Measurements from ENCODE around the gene CNTNAP1. TPM values are rescaled to one million over a fixed set of nuclear protein-coding genes. Genes with fewer than 3 reads are reported as not detected.

CNTNAP1 gene
- polyA plus RNA-seq, 1 experiment: 90.6 TPM

DNA sequence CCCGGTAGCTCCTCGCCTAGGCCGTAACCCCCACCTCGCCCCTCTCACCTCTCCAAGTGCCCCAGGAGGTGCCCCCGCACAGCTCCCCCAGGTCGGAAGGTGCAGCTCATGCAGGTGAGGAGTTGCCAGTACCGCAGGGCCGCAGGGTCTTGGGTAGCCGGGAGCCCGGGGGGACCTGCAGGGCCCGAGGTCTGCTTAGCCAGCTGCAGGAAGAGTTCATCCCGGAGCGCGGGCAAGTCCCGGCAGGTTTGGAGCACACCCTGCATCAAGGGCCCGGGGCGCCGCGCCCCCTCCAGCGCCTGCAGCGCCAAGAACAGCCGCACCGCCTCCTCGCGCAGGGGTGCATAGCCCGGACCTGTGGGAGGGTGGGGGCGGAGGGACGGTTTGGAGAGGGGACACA, 10.3 kb upstream of the CNTNAP1 start:
- ChIA-PET POLR2A (no interaction called here), CTCF (interaction anchor here (1.2 to 1.8 kb wide), 2 partner anchors 8 to 94 kb away, joined by 3 to 11 read pairs; partner anchors contain the start of gene PSMC3IP)
- Histone ChIP-seq H3K27me3 (ENCODE audit: control insufficient read depth, insufficient read depth, low read length) (no peaks in the 10 kb centered on the region), H3K36me3 (ENCODE audit: control insufficient read depth, insufficient read depth, low read length) (peaks cover 33% of the 10 kb centered on the region), H3K4me3 (ENCODE audit: low read depth, low read length) (no peak overlapping the region)
- DNase-seq (ENCODE audit: low read depth): no peak
- TF ChIP-seq, protein P1, sequence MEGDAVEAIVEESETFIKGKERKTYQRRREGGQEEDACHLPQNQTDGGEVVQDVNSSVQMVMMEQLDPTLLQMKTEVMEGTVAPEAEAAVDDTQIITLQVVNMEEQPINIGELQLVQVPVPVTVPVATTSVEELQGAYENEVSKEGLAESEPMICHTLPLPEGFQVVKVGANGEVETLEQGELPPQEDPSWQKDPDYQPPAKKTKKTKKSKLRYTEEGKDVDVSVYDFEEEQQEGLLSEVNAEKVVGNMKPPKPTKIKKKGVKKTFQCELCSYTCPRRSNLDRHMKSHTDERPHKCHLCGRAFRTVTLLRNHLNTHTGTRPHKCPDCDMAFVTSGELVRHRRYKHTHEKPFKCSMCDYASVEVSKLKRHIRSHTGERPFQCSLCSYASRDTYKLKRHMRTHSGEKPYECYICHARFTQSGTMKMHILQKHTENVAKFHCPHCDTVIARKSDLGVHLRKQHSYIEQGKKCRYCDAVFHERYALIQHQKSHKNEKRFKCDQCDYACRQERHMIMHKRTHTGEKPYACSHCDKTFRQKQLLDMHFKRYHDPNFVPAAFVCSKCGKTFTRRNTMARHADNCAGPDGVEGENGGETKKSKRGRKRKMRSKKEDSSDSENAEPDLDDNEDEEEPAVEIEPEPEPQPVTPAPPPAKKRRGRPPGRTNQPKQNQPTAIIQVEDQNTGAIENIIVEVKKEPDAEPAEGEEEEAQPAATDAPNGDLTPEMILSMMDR (IDR thresholded peaks at IDR 0.05; ENCODE audit: insufficient read depth, low read depth, low read length): no peak

DNA sequence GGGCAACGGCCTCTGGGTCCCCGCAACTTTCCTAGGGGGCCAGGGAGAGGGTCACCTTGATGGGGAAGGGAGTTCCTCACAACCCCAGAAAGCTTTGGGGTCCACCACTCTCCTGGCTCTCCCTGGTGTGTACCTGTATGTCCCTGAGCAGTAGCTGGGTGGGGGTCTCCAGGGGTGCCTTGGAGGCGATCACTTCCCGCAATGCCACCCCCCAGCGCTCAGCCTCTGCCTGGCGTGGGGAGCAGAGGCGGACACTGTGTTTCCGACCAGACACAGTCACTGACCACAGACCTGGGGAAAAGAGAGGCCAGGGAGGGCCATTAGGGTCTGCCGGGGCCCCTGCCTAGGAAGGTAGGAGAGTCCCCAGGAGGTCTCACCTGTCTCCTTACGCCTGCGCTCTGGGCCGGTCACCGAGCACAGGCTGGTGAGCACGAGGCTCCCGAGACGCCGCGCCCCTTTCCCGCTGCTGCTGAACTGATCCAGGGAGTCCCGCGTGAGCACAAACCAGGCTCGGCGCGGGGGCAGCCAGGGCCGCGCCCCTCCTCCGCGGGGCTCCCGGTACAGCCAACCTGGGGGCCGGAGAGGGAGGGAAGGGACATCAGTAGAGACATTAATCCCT, 9.0 kb upstream of the CNTNAP1 start:
- POLR2A ChIA-PET: interaction anchor here (0.6 to 1.1 kb wide), 2 partner anchors 13 to 20 kb away, joined by 3 to 4 read pairs; no protein-coding TSS in a partner anchor
- TF ChIP-seq, protein P1 (IDR thresholded peaks at IDR 0.05; ENCODE audit: insufficient read depth, low read depth, low read length): no peak
- H3K36me3 ChIP-seq (ENCODE audit: control insufficient read depth, insufficient read depth, low read length): peaks cover 31% of the 10 kb centered on the region
- CTCF ChIA-PET: interaction anchor here (0.6 to 5.3 kb wide), 5 partner anchors 14 to 441 kb away, joined by 3 to 30 read pairs (median 8); partner anchors contain the start of genes PSMC3IP, RETREG3, TUBG1 and TUBG2
- peak overlapping the region; percentile 83 for H3K4me3 ChIP-seq (ENCODE audit: low read depth, low read length)
- no peaks in the 10 kb centered on the region for H3K27me3 ChIP-seq (ENCODE audit: control insufficient read depth, insufficient read depth, low read length)
- DNase-seq (ENCODE audit: low read depth): no peak

DNA sequence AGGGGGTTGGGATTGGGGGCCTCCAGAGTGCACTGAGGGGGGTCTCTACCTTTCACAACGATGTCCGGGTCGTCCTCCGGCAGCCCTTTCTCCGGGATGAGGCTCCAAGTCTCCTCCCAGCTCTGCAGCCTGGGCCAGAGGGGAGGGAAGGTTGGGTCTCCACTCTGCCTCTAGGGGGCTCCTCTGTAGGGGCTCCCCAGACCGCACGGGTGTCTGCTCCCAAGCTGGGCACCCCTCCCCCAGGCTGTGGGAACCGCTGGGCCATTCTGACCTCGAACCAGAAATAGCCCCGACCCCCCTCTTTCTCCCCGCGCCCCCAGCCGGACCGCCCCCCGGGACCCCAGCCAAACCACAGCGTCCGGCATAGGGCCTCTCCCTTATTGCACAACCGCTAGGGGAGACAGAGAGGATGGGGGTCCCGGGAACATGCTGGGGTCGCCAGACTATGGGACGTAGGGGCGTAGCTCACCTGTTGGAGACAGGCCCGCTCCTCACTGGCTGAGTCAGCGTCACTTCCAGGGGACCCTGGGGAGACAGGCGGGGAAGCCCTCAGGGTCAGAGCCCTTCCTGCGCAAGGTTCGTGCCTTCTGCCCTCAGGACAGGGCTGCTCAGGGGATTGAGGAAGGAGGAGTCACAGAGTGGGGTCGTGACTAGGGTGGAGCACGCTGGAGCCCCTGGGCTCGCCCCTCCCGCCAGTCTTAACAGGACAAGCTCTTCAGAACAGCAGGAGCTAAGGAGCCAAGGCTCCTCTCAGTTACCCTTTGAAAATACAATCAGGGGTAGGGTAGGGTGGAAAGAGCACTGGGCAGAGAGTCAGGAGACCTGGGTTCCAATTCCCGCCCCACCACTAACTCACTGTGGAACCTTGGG, 8.2 kb upstream of the CNTNAP1 start:
- CTCF ChIA-PET: interaction anchor here (0.6 to 5.3 kb wide), 8 partner anchors 8 to 442 kb away, joined by 3 to 30 read pairs (median 6); partner anchors contain the start of genes PSMC3IP, RETREG3, TUBG1 and TUBG2
- DNase-seq (ENCODE audit: low read depth): no peak
- Histone ChIP-seq H3K36me3 (ENCODE audit: control insufficient read depth, insufficient read depth, low read length) (peaks cover 29% of the 10 kb centered on the region), H3K4me3 (ENCODE audit: low read depth, low read length) (peak overlapping the region; percentile 83), H3K27me3 (ENCODE audit: control insufficient read depth, insufficient read depth, low read length) (no peaks in the 10 kb centered on the region)
- TF ChIP-seq, protein P1 (IDR thresholded peaks at IDR 0.05; ENCODE audit: insufficient read depth, low read depth, low read length): peak; percentile 72
- POLR2A ChIA-PET: interaction anchor here (0.6 to 1.1 kb wide), 2 partner anchors 13 to 21 kb away, joined by 3 to 4 read pairs; no protein-coding TSS in a partner anchor

DNA sequence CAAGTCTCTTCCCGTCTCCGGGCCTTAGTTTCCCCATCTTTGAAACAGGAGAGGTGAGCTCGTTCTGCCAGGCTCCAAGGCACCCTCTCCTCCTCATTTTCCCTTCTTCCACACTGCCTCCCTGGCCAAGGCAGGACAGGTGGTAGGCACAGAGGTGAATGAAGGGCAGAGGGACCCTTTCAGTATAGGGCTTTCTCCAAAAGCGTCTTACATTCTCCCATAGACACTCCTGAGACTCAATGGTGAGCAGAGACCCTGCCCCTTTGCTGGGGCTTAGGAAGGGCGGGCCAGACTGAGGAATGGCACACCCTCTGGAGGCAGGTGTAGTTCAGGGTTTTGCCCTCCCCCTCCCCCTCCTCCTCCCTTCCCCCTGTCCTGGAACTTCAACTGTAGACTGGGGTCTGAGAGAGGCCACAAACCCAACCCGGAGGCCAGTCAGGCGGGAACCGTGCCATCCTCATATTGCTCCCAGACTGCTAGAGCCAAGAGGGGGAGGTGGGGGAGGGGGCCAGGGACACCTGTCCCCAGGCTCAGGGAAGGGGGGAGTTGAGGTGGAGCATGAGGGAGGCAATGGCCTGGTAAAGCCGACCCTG, 7.5 kb upstream of the CNTNAP1 start:
- Histone ChIP-seq H3K36me3 (ENCODE audit: control insufficient read depth, insufficient read depth, low read length) (peaks cover 24% of the 10 kb centered on the region), H3K27me3 (ENCODE audit: control insufficient read depth, insufficient read depth, low read length) (no peaks in the 10 kb centered on the region), H3K4me3 (ENCODE audit: low read depth, low read length) (peak overlapping the region; percentile 83)
- ChIA-PET POLR2A (no interaction called here), CTCF (interaction anchor here (0.6 to 5.3 kb wide), 7 partner anchors 7 to 97 kb away, joined by 3 to 30 read pairs (median 8); partner anchors contain the start of genes PSMC3IP and TUBG2)
- TF ChIP-seq, protein P1 (IDR thresholded peaks at IDR 0.05; ENCODE audit: insufficient read depth, low read depth, low read length): no peak
- DNase-seq (ENCODE audit: low read depth): no peak
